GM12878 (cell line): ENCODE measurements around the gene FARS2. TPM values are rescaled to one million over a fixed set of nuclear protein-coding genes. Genes with fewer than 3 reads are reported as not detected.
A peak's percentile ranks its signal among the peaks of the same experiment; 100 is the strongest.

Experiments
- ATAC-seq: fragments of 200-7000 bp; cut with Tn5 transposase; 3 replicates; pipeline ENCODE4 v1.9.1; 2020; ENCODE audit warnings: mild to moderate bottlenecking, moderate library complexity
- BruUV-seq: library from RNA; stranded (reverse); fragments of 400-500 nt; replicated peaks from 2 replicates; lab custom pipeline; 2021; lab: Mats Ljungman, UMichigan
- CTCF ChIA-PET: fragments of 300-600 bp; sonication (Branson Sonifier 250); formaldehyde crosslinking; extraction: SDS; loops from one replicate; lab custom pipeline; 2021; ENCODE audit warnings: inconsistent platforms; lab: Yijun Ruan, JAX
- POLR2A ChIA-PET: fragments of 350-600 bp; formaldehyde crosslinking; extraction: SDS; loops from one replicate; lab custom pipeline; 2021; ENCODE audit warnings: inconsistent platforms; lab: Charles Lee
- RAD21 ChIA-PET: fragments of 300-600 bp; sonication (Branson Sonifier 250); formaldehyde crosslinking; loops from one replicate; lab custom pipeline; 2023; ENCODE audit warnings: antibody characterized with exemption; ENCODE audit not compliant: unreplicated experiment; lab: Charles Lee
- SMC1A ChIA-PET: fragments of 300-600 bp; sonication (Branson Sonifier 250); formaldehyde crosslinking; loops from one replicate; lab custom pipeline; 2023; ENCODE audit not compliant: unreplicated experiment, uncharacterized antibody; lab: Charles Lee
- DNase-seq: peaks from one replicate; pipeline ENCODE4 v3.0.0-alpha.2; 2011; ENCODE audit warnings: low read depth, low spot score
- FAIRE-seq: peaks from 3 replicates; lab custom pipeline; 2011; peaks lifted over from hg19 to GRCh38; lab: Jason Lieb, UNC
- H2AFZ ChIP-seq: 2 replicates; pipeline ENCODE4 v1.6.0; 2011; ENCODE audit warnings: low read depth, low read length, control low read depth; ENCODE audit not compliant: control insufficient read depth
- H3K27ac ChIP-seq: 2 replicates; pipeline ENCODE4 v1.5.1; 2011; ENCODE audit warnings: control low read depth; ENCODE audit not compliant: control insufficient read depth, insufficient read depth
- H3K27me3 ChIP-seq, 2 experiments: replicated peaks in 1 of 2; 2 replicates each; pipeline versions ENCODE4 v1.6.0 to v1.6.1; 2011; ENCODE audit warnings: low read length in 1 of 2; ENCODE audit not compliant: control insufficient read depth in 2 of 2, insufficient read depth in 2 of 2
- H3K36me3 ChIP-seq, 2 experiments: 2 replicates each; pipeline ENCODE4 v1.5.1; 2011; ENCODE audit warnings: low read length in 1 of 2; ENCODE audit not compliant: control insufficient read depth in 2 of 2, insufficient read depth in 2 of 2
- H3K4me1 ChIP-seq: 2 replicates; pipeline ENCODE4 v1.6.1; 2011; ENCODE audit warnings: mild to moderate bottlenecking, low read length, moderate library complexity, mixed read lengths; ENCODE audit not compliant: control insufficient read depth, insufficient read depth
- H3K4me2 ChIP-seq: 2 replicates; pipeline ENCODE4 v1.6.0; 2011; ENCODE audit warnings: control low read depth; ENCODE audit not compliant: control insufficient read depth, insufficient read depth
- H3K4me3 ChIP-seq: fragments of 200-600 bp; sonication (generic); 2 replicates; pipeline ENCODE4 v1.5.1; 2016
- H3K79me2 ChIP-seq: 2 replicates; pipeline ENCODE4 v1.6.0; 2011; ENCODE audit warnings: low read length; ENCODE audit not compliant: control insufficient read depth, insufficient read depth
- H3K9ac ChIP-seq: 2 replicates; pipeline ENCODE4 v1.8.0; 2011; ENCODE audit warnings: low read length, control low read depth, mixed read lengths; ENCODE audit not compliant: control insufficient read depth, insufficient read depth
- H3K9me3 ChIP-seq: replicated peaks from 3 replicates; pipeline ENCODE4 v1.5.1; 2011; ENCODE audit warnings: mild to moderate bottlenecking, low read length; ENCODE audit not compliant: control insufficient read depth, insufficient read depth
- H4K20me1 ChIP-seq: 2 replicates; pipeline ENCODE4 v1.6.0; 2011; ENCODE audit not compliant: control insufficient read depth, insufficient read depth
- BCLAF1 ChIP-seq: fragments of 450-650 bp; IDR thresholded peaks from 2 replicates; pipeline ENCODE4 v1.6.1; 2017; ENCODE audit warnings: antibody characterized with exemption, mild to moderate bottlenecking, moderate library complexity
- GATAD2B ChIP-seq: fragments of 450-650 bp; conservative IDR thresholded peaks from 2 replicates; pipeline ENCODE4 v1.6.1; 2017; ENCODE audit warnings: low read depth, mild to moderate bottlenecking, moderate library complexity
- HDAC6 ChIP-seq: fragments of 200-600 bp; sonication (generic); IDR thresholded peaks from one replicate; pipeline ENCODE4 v1.8.0; 2017; ENCODE audit warnings: antibody characterized with exemption; ENCODE audit not compliant: unreplicated experiment
- JUNB ChIP-seq: IDR thresholded peaks from 2 replicates; pipeline ENCODE4 v1.6.1; 2016; ENCODE audit warnings: antibody characterized with exemption, mild to moderate bottlenecking
- KAT2A ChIP-seq: conservative IDR thresholded peaks from 2 replicates; pipeline ENCODE4 v1.6.1; 2011; ENCODE audit warnings: low read depth, low read length; ENCODE audit not compliant: control insufficient read depth
- NFYB ChIP-seq: IDR thresholded peaks from 2 replicates; pipeline ENCODE4 v1.6.1; 2011; ENCODE audit warnings: low read depth, mild to moderate bottlenecking, low read length, improper control_type of control experiment, moderate library complexity; ENCODE audit not compliant: insufficient read depth
- PML ChIP-seq: IDR thresholded peaks from 2 replicates; pipeline ENCODE4 v1.6.1; 2012; ENCODE audit warnings: low read length, inconsistent platforms
- RB1 ChIP-seq: fragments of 450-650 bp; formaldehyde crosslinking; IDR thresholded peaks from 2 replicates; pipeline ENCODE4 v1.6.1; 2017; ENCODE audit warnings: mild to moderate bottlenecking, borderline replicate concordance
- SRF ChIP-seq, 2 experiments: IDR thresholded peaks; 2 replicates each; pipeline ENCODE4 v1.6.1; 2011; ENCODE audit warnings: low read depth in 2 of 2, low read length in 2 of 2, mild to moderate bottlenecking in 1 of 2, moderate library complexity in 1 of 2
- TCF7 ChIP-seq: IDR thresholded peaks from 2 replicates; pipeline ENCODE4 v1.6.1; 2014; ENCODE audit warnings: antibody characterized with exemption, borderline replicate concordance
- ZNF217 ChIP-seq: fragments of 450-650 bp; IDR thresholded peaks from 2 replicates; pipeline ENCODE4 v1.6.1; 2017; ENCODE audit warnings: antibody characterized with exemption, mild to moderate bottlenecking
- ZSCAN29 ChIP-seq: fragments of 450-650 bp; IDR thresholded peaks from 2 replicates; pipeline ENCODE4 v1.6.1; 2017; ENCODE audit warnings: mild to moderate bottlenecking, moderate library complexity
- WGBS: methylation state at CpG from one replicate; pipeline ENCODE4 v1.1.6; 2016; ENCODE audit warnings: low lambda C conversion rate; ENCODE audit not compliant: insufficient replicate concordance, insufficient coverage; ENCODE audit errors: missing lambda C conversion rate; 5-methylcytosine and 5-hydroxymethylcytosine counted together
- in situ Hi-C: fragments of 300-500 bp; cut with MboI; formaldehyde crosslinking; loops from 9 replicates; pipeline ENCODE4 v1.14.3; 2018; ENCODE audit warnings: mixed read lengths
- intact Hi-C: fragments of 100-400 bp; cut with micrococcal nuclease; formaldehyde crosslinking; loops from one replicate; pipeline ENCODE4 v1.14.2; 2022; ENCODE audit not compliant: unreplicated experiment
- polyA plus RNA-seq, 11 experiments: library from polyadenylated mRNA; depleted of rRNA in 4 of 11; unstranded in 6 of 11; stranded (reverse) in 5 of 11; fragments of >200 nt; fragmentation: Nextera tagmentation in 4 of 11; fragmentation: Illumina TruSeq in 1 of 11; extraction: Ambion mirVana in 4 of 11; extraction: Trizol in 1 of 11; gene quantifications; 1 replicate in 1 of 11; 2 replicates in 10 of 11; pipeline versions ENCODE4 v1.2.1 to v1.2.3, GENCODE V29; 2011 to 2016; ENCODE audit warnings: inconsistent platforms in 2 of 11, missing spikeins in 2 of 11, low read depth in 1 of 11
- total RNA-seq, 4 experiments: library from RNA; depleted of rRNA in 3 of 4; stranded (reverse); fragments of >200 nt in 3 of 4; fragmentation: Illumina TruSeq in 1 of 4; extraction: Trizol in 1 of 4; gene quantifications; 2 replicates each; pipeline versions ENCODE4 v1.2.1 to v1.2.3, GENCODE V29; 2013 to 2021

Gene FARS2
- total and polyA plus RNA-seq, 10 of the 15 experiments (the other 5 are each of a cell fraction or from before 2014, with no cell fraction given), result 16.8 to 46.7 (median 25.6) TPM

DNA sequence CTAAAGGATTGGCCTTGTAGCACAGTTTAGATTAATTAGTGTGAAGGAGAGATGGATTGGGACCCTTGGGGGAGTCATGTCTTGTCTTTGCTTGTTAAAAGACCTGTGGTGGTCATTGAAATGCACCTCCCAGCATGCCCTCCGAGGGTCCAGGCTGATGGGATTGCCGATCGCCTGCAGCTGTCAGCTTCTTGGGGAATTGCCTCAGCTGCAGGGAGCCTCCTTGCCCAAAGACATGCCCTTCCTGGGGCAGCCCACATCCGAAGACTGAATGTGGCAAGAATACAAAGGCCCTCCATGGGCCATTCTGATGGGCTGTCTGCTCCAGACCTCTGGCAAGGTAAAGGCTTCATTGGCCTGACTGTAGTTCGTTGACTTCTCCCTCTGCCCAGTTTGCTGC is 150.7 kb downstream of the FARS2 start:
- ATAC-seq, result no peak
- TF ChIP-seq GATAD2B (no peak), JUNB (no peak), ZNF217 (no peak), SRF (IDR thresholded peaks at IDR 0.05; ENCODE audit: low read depth in 2 of 2, low read length in 2 of 2) (no peak), TCF7 (no peak)
- TF ChIP-seq, all 136 proteins: peak for 0
- CTCF ChIA-PET, result no interaction called here
- DNase-seq (no peak), FAIRE-seq (no peak)
- no TSS peak for BruUV-seq
- Histone ChIP-seq H3K4me1 (no peaks in the 10 kb centered on the region), H3K27ac (no peak overlapping the region), H3K79me2 (no peaks in the 10 kb centered on the region), H3K4me2 (no peak overlapping the region), H3K36me3 (peaks cover 0 to 4% of the 10 kb centered on the region in 2 experiments; a peak in 1 of 4 replicates), H4K20me1 (no peaks in the 10 kb centered on the region), H3K9ac (no peak overlapping the region), H3K4me3 (no peak overlapping the region), H2AFZ (no peak overlapping the region), H3K9me3 (no peaks in the 10 kb centered on the region), H3K27me3 (no peaks in the 10 kb centered on the region)
- SMC1A ChIA-PET, result no interaction called here
- in situ Hi-C loops, result no loop called here
- WGBS, result 86% methylated on average over 5 of the region's 5 CpGs
- intact Hi-C loops, result no loop called here
- RAD21 ChIA-PET, result no interaction called here
- POLR2A ChIA-PET, result interaction anchor here (0.5 kb wide), 1 partner anchor 47 kb away, joined by 3 read pairs; no protein-coding TSS in a partner anchor

- POLR2A ChIA-PET, result interaction anchor here (0.5 kb wide), 1 partner anchor 47 kb away, joined by 3 read pairs; no protein-coding TSS in a partner anchor
- no TSS peak for BruUV-seq
- no peak for TF ChIP-seq HDAC6
- TF ChIP-seq ZSCAN29, result no peak
- no peak for TF ChIP-seq NFYB
- no peak for TF ChIP-seq RB1
- TF ChIP-seq BCLAF1, result no peak
- TF ChIP-seq KAT2A, result no peak
- no peak for TF ChIP-seq PML
These were observed 151.3 kb downstream of the FARS2 start for GRCh38 chr6:5412663-5413062.

More at GRCh38 chr6:5412663-5413062, 151.3 kb downstream of the FARS2 start:
- Histone ChIP-seq H3K79me2 (no peaks in the 10 kb centered on the region), H3K4me3 (no peak overlapping the region), H4K20me1 (no peaks in the 10 kb centered on the region), H3K4me1 (no peaks in the 10 kb centered on the region), H2AFZ (no peak overlapping the region), H3K36me3 (peaks cover 0 to 4% of the 10 kb centered on the region in 2 experiments; a peak in 1 of 4 replicates), H3K27ac (no peak overlapping the region), H3K4me2 (no peak overlapping the region), H3K9ac (no peak overlapping the region), H3K9me3 (no peaks in the 10 kb centered on the region), H3K27me3 (no peaks in the 10 kb centered on the region)
- FAIRE-seq, result peak; percentile 47
- RAD21 ChIA-PET, result no interaction called here
- intact Hi-C loops (no loop called here), in situ Hi-C loops (no loop called here)
- CTCF ChIA-PET, result no interaction called here
- DNase-seq, result no peak
- ATAC-seq, result no peak
- 90% methylated on average over 7 of the region's 7 CpGs for WGBS
- SMC1A ChIA-PET, result no interaction called here
